ENCODE data around the gene TRIM72.
"Not testable (repeated sequence)": the region's sequence is repeated elsewhere in the genome, so short reads cannot be mapped to it uniquely, and the experiment has no call there.

GRCh38 chr16:31245598-31245997 is 31.7 kb downstream of the TRIM72 start:
- TF ChIP-seq CTCF, EP300, POLR2A (IDR thresholded peaks at IDR 0.05): not testable (repeated sequence)
